ENCODE data around the gene TNIP3.

The TNIP3 gene

GRCh38 chr4:121127100-121127499 is 37.0 kb downstream of the TNIP3 start:
- no peak for FAIRE-seq

GRCh38 chr4:121126449-121127006 is 37.6 kb downstream of the TNIP3 start:
- DNase-seq (ENCODE audit: insufficient read length), result no peak
- TF ChIP-seq TAF1 (IDR thresholded peaks at IDR 0.05; ENCODE audit: borderline replicate concordance, low read depth, low read length) (no peak), POLR2AphosphoS5 (IDR thresholded peaks at IDR 0.05; ENCODE audit: low read depth, low read length) (no peak), POLR2A (IDR thresholded peaks at IDR 0.05; ENCODE audit: low read depth, low read length) (no peak)
- FAIRE-seq, result no peak

More at GRCh38 chr4:121127100-121127499, 37.0 kb downstream of the TNIP3 start:
- no peak for DNase-seq (ENCODE audit: insufficient read length)
- TF ChIP-seq TAF1 (IDR thresholded peaks at IDR 0.05; ENCODE audit: borderline replicate concordance, low read depth, low read length) (no peak), POLR2A (IDR thresholded peaks at IDR 0.05; ENCODE audit: low read depth, low read length) (no peak), POLR2AphosphoS5 (IDR thresholded peaks at IDR 0.05; ENCODE audit: low read depth, low read length) (no peak)

- no peak for TF ChIP-seq POLR2A (IDR thresholded peaks at IDR 0.05; ENCODE audit: low read depth, low read length)
- TF ChIP-seq POLR2AphosphoS5 (IDR thresholded peaks at IDR 0.05; ENCODE audit: low read depth, low read length), result no peak
- no peak for TF ChIP-seq TAF1 (IDR thresholded peaks at IDR 0.05; ENCODE audit: borderline replicate concordance, low read depth, low read length)
- no peak for FAIRE-seq
- no peak for DNase-seq (ENCODE audit: insufficient read length)
Measured at GRCh38 chr4:121125498-121125885, 38.6 kb downstream of the TNIP3 start.

GRCh38 chr4:121122661-121123060 is 41.5 kb downstream of the TNIP3 start:
- FAIRE-seq (no peak), DNase-seq (ENCODE audit: insufficient read length) (no peak)
- TF ChIP-seq POLR2A (IDR thresholded peaks at IDR 0.05; ENCODE audit: low read depth, low read length) (no peak), POLR2AphosphoS5 (IDR thresholded peaks at IDR 0.05; ENCODE audit: low read depth, low read length) (no peak), TAF1 (IDR thresholded peaks at IDR 0.05; ENCODE audit: borderline replicate concordance, low read depth, low read length) (no peak)

GRCh38 chr4:121119715-121120114 is 44.4 kb downstream of the TNIP3 start:
- no peak for DNase-seq (ENCODE audit: insufficient read length)
- FAIRE-seq, result no peak
- TF ChIP-seq TAF1 (IDR thresholded peaks at IDR 0.05; ENCODE audit: borderline replicate concordance, low read depth, low read length) (no peak), POLR2AphosphoS5 (IDR thresholded peaks at IDR 0.05; ENCODE audit: low read depth, low read length) (no peak), POLR2A (IDR thresholded peaks at IDR 0.05; ENCODE audit: low read depth, low read length) (no peak)

- DNase-seq (ENCODE audit: insufficient read length), result no peak
- TF ChIP-seq POLR2AphosphoS5 (IDR thresholded peaks at IDR 0.05; ENCODE audit: low read depth, low read length) (no peak), POLR2A (IDR thresholded peaks at IDR 0.05; ENCODE audit: low read depth, low read length) (no peak), TAF1 (IDR thresholded peaks at IDR 0.05; ENCODE audit: borderline replicate concordance, low read depth, low read length) (no peak)
- no peak for FAIRE-seq
Measured at GRCh38 chr4:121118344-121118743, 45.8 kb downstream of the TNIP3 start.

GRCh38 chr4:121114756-121115155 is 49.4 kb downstream of the TNIP3 start:
- TF ChIP-seq POLR2A (IDR thresholded peaks at IDR 0.05; ENCODE audit: low read depth, low read length) (no peak), TAF1 (IDR thresholded peaks at IDR 0.05; ENCODE audit: borderline replicate concordance, low read depth, low read length) (no peak), POLR2AphosphoS5 (IDR thresholded peaks at IDR 0.05; ENCODE audit: low read depth, low read length) (no peak)
- peak; percentile 9 for FAIRE-seq
- DNase-seq (ENCODE audit: insufficient read length), result no peak

GRCh38 chr4:121112530-121112929 is 51.6 kb downstream of the TNIP3 start:
- TF ChIP-seq POLR2A (IDR thresholded peaks at IDR 0.05; ENCODE audit: low read depth, low read length) (no peak), POLR2AphosphoS5 (IDR thresholded peaks at IDR 0.05; ENCODE audit: low read depth, low read length) (no peak), TAF1 (IDR thresholded peaks at IDR 0.05; ENCODE audit: borderline replicate concordance, low read depth, low read length) (no peak)
- no peak for DNase-seq (ENCODE audit: insufficient read length)
- no peak for FAIRE-seq

- DNase-seq (ENCODE audit: insufficient read length) (no peak), FAIRE-seq (no peak)
- TF ChIP-seq TAF1 (IDR thresholded peaks at IDR 0.05; ENCODE audit: borderline replicate concordance, low read depth, low read length) (no peak), POLR2A (IDR thresholded peaks at IDR 0.05; ENCODE audit: low read depth, low read length) (no peak), POLR2AphosphoS5 (IDR thresholded peaks at IDR 0.05; ENCODE audit: low read depth, low read length) (no peak)
Measured at GRCh38 chr4:121108557-121108956, 55.6 kb downstream of the TNIP3 start.

- no peak for FAIRE-seq
- DNase-seq (ENCODE audit: insufficient read length), result no peak
- TF ChIP-seq POLR2AphosphoS5 (IDR thresholded peaks at IDR 0.05; ENCODE audit: low read depth, low read length) (no peak), POLR2A (IDR thresholded peaks at IDR 0.05; ENCODE audit: low read depth, low read length) (no peak), TAF1 (IDR thresholded peaks at IDR 0.05; ENCODE audit: borderline replicate concordance, low read depth, low read length) (no peak)
Measured at GRCh38 chr4:121107507-121107906, 56.6 kb downstream of the TNIP3 start.

- TF ChIP-seq POLR2A (IDR thresholded peaks at IDR 0.05; ENCODE audit: low read depth, low read length) (no peak), POLR2AphosphoS5 (IDR thresholded peaks at IDR 0.05; ENCODE audit: low read depth, low read length) (no peak)
Measured at GRCh38 chr4:121100093-121100775, 63.9 kb downstream of the TNIP3 start.

GRCh38 chr4:121098266-121098665 is 65.9 kb downstream of the TNIP3 start:
- TF ChIP-seq TAF1 (IDR thresholded peaks at IDR 0.05; ENCODE audit: borderline replicate concordance, low read depth, low read length) (no peak), POLR2AphosphoS5 (IDR thresholded peaks at IDR 0.05; ENCODE audit: low read depth, low read length) (no peak), POLR2A (IDR thresholded peaks at IDR 0.05; ENCODE audit: low read depth, low read length) (no peak)
- DNase-seq (ENCODE audit: insufficient read length) (no peak), FAIRE-seq (no peak)

More at GRCh38 chr4:121100093-121100775, 63.9 kb downstream of the TNIP3 start:
- no peak for FAIRE-seq
- DNase-seq (ENCODE audit: insufficient read length), result no peak

All from GM12892 (cell line).